Neuronal stem cell (in vitro differentiated cells): ENCODE results near the gene BMP5.

Experiments used
- DNase-seq: peaks from one replicate; pipeline ENCODE4 v3.0.0-alpha.2; 2013; ENCODE audit warnings: low spot score
- H2AFZ ChIP-seq: one replicate; pipeline ENCODE4 v1.6.1; 2013; ENCODE audit warnings: mild to moderate bottlenecking, low read length, inconsistent platforms
- H2AK5ac ChIP-seq: 2 replicates; pipeline ENCODE4 v1.6.1; 2013; ENCODE audit warnings: low read depth, mild to moderate bottlenecking, inconsistent platforms, low read length, moderate library complexity, mixed read lengths
- H2BK120ac ChIP-seq: 2 replicates; pipeline ENCODE4 v1.6.1; 2013; ENCODE audit warnings: low read depth, mild to moderate bottlenecking, inconsistent platforms, low read length, moderate library complexity, mixed read lengths
- H2BK12ac ChIP-seq: one replicate; pipeline ENCODE4 v1.6.1; 2013; ENCODE audit warnings: low read length, inconsistent platforms
- H2BK15ac ChIP-seq: 2 replicates; pipeline ENCODE4 v1.6.1; 2013; ENCODE audit warnings: mild to moderate bottlenecking, low read length, inconsistent platforms, mixed read lengths
- H2BK5ac ChIP-seq: one replicate; pipeline ENCODE4 v1.6.1; 2013; ENCODE audit warnings: inconsistent platforms, mild to moderate bottlenecking, low read length, moderate library complexity
- H3K14ac ChIP-seq: one replicate; pipeline ENCODE4 v1.6.1; 2013; ENCODE audit warnings: low read length, inconsistent platforms
- H3K18ac ChIP-seq: 2 replicates; pipeline ENCODE4 v1.6.1; 2013; ENCODE audit warnings: low read length, inconsistent platforms
- H3K23ac ChIP-seq: 2 replicates; pipeline ENCODE4 v1.6.1; 2013; ENCODE audit warnings: low read depth, mild to moderate bottlenecking, mixed read lengths, low read length, inconsistent platforms; ENCODE audit not compliant: poor library complexity
- H3K27ac ChIP-seq: replicated peaks from 3 replicates; pipeline ENCODE4 v1.5.1; 2013; ENCODE audit warnings: low read length, inconsistent platforms
- H3K27me3 ChIP-seq, 3 experiments: 2 replicates each; pipeline ENCODE4 v1.6.1; 2013; ENCODE audit warnings: low read length in 3 of 3, mild to moderate bottlenecking in 2 of 3, inconsistent platforms in 1 of 3, low read depth in 1 of 3, mixed read lengths in 1 of 3, moderate library complexity in 1 of 3; ENCODE audit not compliant: control insufficient read depth in 3 of 3, insufficient read depth in 3 of 3
- H3K36me3 ChIP-seq, 2 donors: replicated peaks in 1 of 2; 2 replicates each; pipeline ENCODE4 v1.6.1; 2013; ENCODE audit warnings: low read length in 2 of 2; ENCODE audit not compliant: control insufficient read depth in 2 of 2, insufficient read depth in 2 of 2
- H3K4ac ChIP-seq: 2 replicates; pipeline ENCODE4 v1.6.1; 2013; ENCODE audit warnings: inconsistent platforms, mild to moderate bottlenecking, low read length, moderate library complexity
- H3K4me1 ChIP-seq, 2 donors: 1 replicate in 1 of 2; 2 replicates in 1 of 2; pipeline ENCODE4 v1.6.1; 2013; ENCODE audit warnings: low read length in 2 of 2, low read depth in 1 of 2; ENCODE audit not compliant: control insufficient read depth in 2 of 2, insufficient read depth in 1 of 2
- H3K4me2 ChIP-seq: one replicate; pipeline ENCODE4 v1.6.1; 2013; ENCODE audit warnings: mild to moderate bottlenecking, low read length, inconsistent platforms; ENCODE audit not compliant: insufficient read depth, poor library complexity, severe bottlenecking
- H3K4me3 ChIP-seq, 2 donors: 2 replicates each; pipeline ENCODE4 v1.5.1; 2013; ENCODE audit warnings: low read length in 2 of 2, mild to moderate bottlenecking in 2 of 2, inconsistent platforms in 1 of 2, moderate library complexity in 1 of 2
- H3K79me1 ChIP-seq: one replicate; pipeline ENCODE4 v1.6.1; 2013; ENCODE audit warnings: low read depth, mild to moderate bottlenecking, inconsistent platforms, low read length, moderate library complexity
- H3K9ac ChIP-seq: one replicate; pipeline ENCODE4 v1.6.1; 2013; ENCODE audit warnings: mild to moderate bottlenecking, low read depth, low read length, inconsistent platforms; ENCODE audit not compliant: poor library complexity
- H3K9me3 ChIP-seq, 2 donors: replicated peaks in 1 of 2; 2 replicates each; pipeline versions ENCODE3 to v1.6.1; 2013; ENCODE audit warnings: low read length in 2 of 2, mild to moderate bottlenecking in 2 of 2, inconsistent platforms in 1 of 2, low read depth in 1 of 2, mixed read lengths in 1 of 2, moderate library complexity in 1 of 2; ENCODE audit not compliant: control insufficient read depth in 2 of 2, insufficient read depth in 1 of 2
- H4K8ac ChIP-seq: one replicate; pipeline ENCODE4 v1.6.1; 2013; ENCODE audit warnings: low read depth, mild to moderate bottlenecking, inconsistent platforms, low read length, moderate library complexity
- H4K91ac ChIP-seq: one replicate; pipeline ENCODE4 v1.6.1; 2013; ENCODE audit warnings: low read length, low read depth, mild to moderate bottlenecking, inconsistent platforms; ENCODE audit not compliant: poor library complexity
- WGBS, 2 donors: extraction: QIAGEN DNeasy Blood & Tissue Kit; methylation state at CpG; one replicate each; pipeline ENCODE4 v1.1.7; 2013; ENCODE audit warnings: missing lambda C conversion rate in 2 of 2, mixed read lengths in 1 of 2; ENCODE audit not compliant: insufficient read length in 2 of 2, insufficient replicate concordance in 1 of 2; ENCODE audit errors: extremely low coverage in 2 of 2; 5-methylcytosine and 5-hydroxymethylcytosine counted together

The BMP5 gene

GRCh38 chr6:55774286-55775028 lies 100.9 kb downstream of the BMP5 start:
- Histone ChIP-seq H3K14ac (no peak overlapping the region), H2BK5ac (no peak overlapping the region), H3K36me3 (peaks cover 0 to 11% of the 10 kb centered on the region in 2 donors), H3K79me1 (no peaks in the 10 kb centered on the region), H4K91ac (no peak overlapping the region), H2BK12ac (no peak overlapping the region), H2BK120ac (no peak overlapping the region), H3K4me2 (no peak overlapping the region), H2AK5ac (no peak overlapping the region), H3K18ac (no peak overlapping the region), H2BK15ac (no peak overlapping the region), H3K4me1 (no peaks in the 10 kb centered on the region), H2AFZ (no peak overlapping the region), H3K9ac (no peak overlapping the region), H3K23ac (no peak overlapping the region), H3K9me3 (no peaks in the 10 kb centered on the region), H3K27me3 (no peaks in the 10 kb centered on the region), H4K8ac (no peak overlapping the region), H3K4ac (no peak overlapping the region), H3K27ac (no peak overlapping the region), H3K4me3 (no peak overlapping the region)
- DNase-seq: no peak
- no CpG with 5 or more reads among the region's 5 CpGs for WGBS, 2 donors

GRCh38 chr6:55773620-55774216 lies 101.7 kb downstream of the BMP5 start:
- no peak overlapping the region for H2AFZ ChIP-seq
- no peak overlapping the region for H3K9ac ChIP-seq
- H3K79me1 ChIP-seq: no peaks in the 10 kb centered on the region
- no peak overlapping the region for H2BK120ac ChIP-seq
- H3K36me3 ChIP-seq: peaks cover 0 to 11% of the 10 kb centered on the region in 2 donors
- H4K91ac ChIP-seq: no peak overlapping the region
- no peak overlapping the region for H2BK5ac ChIP-seq
- H2BK12ac ChIP-seq: no peak overlapping the region
- H2BK15ac ChIP-seq: no peak overlapping the region
- no peak overlapping the region for H4K8ac ChIP-seq
- no peak overlapping the region for H3K23ac ChIP-seq
- H2AK5ac ChIP-seq: no peak overlapping the region
- H3K27ac ChIP-seq: no peak overlapping the region
- H3K27me3 ChIP-seq: no peaks in the 10 kb centered on the region
- no peaks in the 10 kb centered on the region for H3K4me1 ChIP-seq
- no peak overlapping the region for H3K4ac ChIP-seq
- no CpG with 5 or more reads among the region's 9 CpGs for WGBS, 2 donors
- no peak overlapping the region for H3K4me2 ChIP-seq
- no peak overlapping the region for H3K14ac ChIP-seq
- no peak overlapping the region for H3K18ac ChIP-seq
- no peaks in the 10 kb centered on the region for H3K9me3 ChIP-seq
- no peak for DNase-seq
- H3K4me3 ChIP-seq: no peak overlapping the region

DNA sequence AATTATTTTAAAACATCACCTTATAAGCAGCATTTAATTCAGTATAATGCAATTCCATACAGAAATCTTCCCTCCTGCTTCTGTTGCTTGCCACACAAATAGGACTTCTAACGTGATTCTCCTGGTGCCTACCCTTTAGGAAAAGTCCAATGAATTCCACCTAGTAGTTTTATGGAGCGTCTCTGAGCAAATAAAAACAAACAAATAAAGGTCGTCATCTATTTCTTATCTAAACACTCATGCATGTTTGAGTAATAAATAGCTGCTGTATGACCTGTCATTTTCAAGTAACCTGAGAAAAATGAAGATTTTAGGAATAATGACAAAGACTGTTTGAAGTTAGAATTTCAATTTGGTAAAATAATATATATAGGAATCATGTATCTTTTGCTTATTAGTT lies 102.7 kb downstream of the BMP5 start:
- WGBS, 2 donors: no CpG with 5 or more reads among the region's 3 CpGs
- no peak overlapping the region for H3K9ac ChIP-seq
- H3K4me1 ChIP-seq: no peaks in the 10 kb centered on the region
- no peak overlapping the region for H2AFZ ChIP-seq
- H2BK5ac ChIP-seq: no peak overlapping the region
- no peaks in the 10 kb centered on the region for H3K27me3 ChIP-seq
- H3K23ac ChIP-seq: no peak overlapping the region
- no peak overlapping the region for H4K91ac ChIP-seq
- no peak overlapping the region for H4K8ac ChIP-seq
- no peak overlapping the region for H2AK5ac ChIP-seq
- H3K4me3 ChIP-seq: no peak overlapping the region
- no peak overlapping the region for H2BK15ac ChIP-seq
- no peak for DNase-seq
- H3K18ac ChIP-seq: no peak overlapping the region
- H2BK12ac ChIP-seq: no peak overlapping the region
- no peak overlapping the region for H3K14ac ChIP-seq
- no peak overlapping the region for H3K4ac ChIP-seq
- no peaks in the 10 kb centered on the region for H3K79me1 ChIP-seq
- no peak overlapping the region for H2BK120ac ChIP-seq
- H3K36me3 ChIP-seq: peaks cover 0 to 11% of the 10 kb centered on the region in 2 donors
- no peaks in the 10 kb centered on the region for H3K9me3 ChIP-seq
- no peak overlapping the region for H3K27ac ChIP-seq
- no peak overlapping the region for H3K4me2 ChIP-seq

DNA sequence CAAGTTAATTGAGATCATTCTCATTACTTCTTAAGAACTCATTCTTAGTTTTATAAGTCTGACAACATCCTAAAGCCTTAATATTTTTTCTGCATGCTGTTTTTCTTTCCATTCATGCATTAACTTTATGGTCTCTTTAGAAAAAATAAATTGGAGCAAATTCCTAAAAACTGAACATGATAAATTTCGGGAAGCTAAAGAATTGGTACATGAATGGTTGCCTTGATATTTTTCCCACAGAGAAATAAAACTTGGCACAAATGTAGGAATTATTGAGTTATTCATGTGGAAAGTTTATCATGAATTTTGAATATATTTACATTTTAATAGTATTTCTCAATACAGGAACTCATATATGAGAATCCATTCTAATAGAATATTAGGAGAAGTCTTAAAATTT lies 115.9 kb downstream of the BMP5 start:
- Histone ChIP-seq H2BK120ac (no peak overlapping the region), H3K23ac (no peak overlapping the region), H2AK5ac (no peak overlapping the region), H2BK15ac (no peak overlapping the region), H3K9ac (no peak overlapping the region), H2AFZ (no peak overlapping the region), H3K4me2 (no peak overlapping the region), H3K27ac (no peak overlapping the region), H3K27me3 (no peaks in the 10 kb centered on the region), H3K14ac (no peak overlapping the region), H3K18ac (no peak overlapping the region), H2BK5ac (no peak overlapping the region), H2BK12ac (no peak overlapping the region), H3K36me3 (peaks cover 0 to 4% of the 10 kb centered on the region in 2 donors), H4K8ac (no peak overlapping the region), H3K4me3 (no peak overlapping the region), H4K91ac (no peak overlapping the region), H3K4me1 (no peaks in the 10 kb centered on the region), H3K79me1 (no peaks in the 10 kb centered on the region), H3K9me3 (no peaks in the 10 kb centered on the region), H3K4ac (no peak overlapping the region)
- WGBS, 2 donors: no CpG with 5 or more reads among the region's 1 CpG
- DNase-seq: no peak
